K562 (cell line): ENCODE measurements around the gene ADGRL3. TPM values are rescaled to one million over a fixed set of nuclear protein-coding genes. Genes with fewer than 3 reads are reported as not detected.

Source experiments
- ATAC-seq: fragments of 200-7000 bp; cut with Tn5 transposase; 3 replicates; pipeline ENCODE4 v1.9.1; 2020; ENCODE audit warnings: moderate library complexity
- BruUV-seq: library from RNA; stranded (reverse); fragments of 400-500 nt; replicated peaks from 2 replicates; lab custom pipeline; 2021; lab: Mats Ljungman, UMichigan
- CTCF ChIA-PET: fragments of 300-600 bp; formaldehyde crosslinking; extraction: SDS; loops from one replicate; lab custom pipeline; 2021; ENCODE audit warnings: low intra/inter-chr PET ratio; lab: Yijun Ruan, JAX
- POLR2A ChIA-PET: fragments of 300-600, 350-650 bp; sonication (Branson Sonifier 250); formaldehyde crosslinking; extraction: SDS; loops from one replicate; lab custom pipeline; 2021; ENCODE audit warnings: antibody characterized with exemption, inconsistent platforms; lab: Yijun Ruan, JAX
- DNase-seq, 4 experiments: peaks; one replicate each; pipeline versions ENCODE4 v3.0.0 to v3.0.0-alpha.2; 2011 to 2018; ENCODE audit warnings: low spot score in 3 of 4, mixed read lengths in 3 of 4; ENCODE audit errors: extremely low read depth in 1 of 4
- FAIRE-seq: peaks from 2 replicates; lab custom pipeline; 2011; peaks lifted over from hg19 to GRCh38; lab: Jason Lieb, UNC
- H2AFZ ChIP-seq: 2 replicates; pipeline ENCODE4 v1.6.0; 2011; ENCODE audit warnings: low read depth, low read length, control low read depth, inconsistent platforms
- H3K27ac ChIP-seq: fragments of 200-600 bp; 3 replicates; pipeline ENCODE4 v1.8.0; 2011; ENCODE audit warnings: low read depth, mild to moderate bottlenecking, control low read depth, inconsistent platforms, low read length, moderate library complexity, mixed read lengths; ENCODE audit errors: extremely low read depth
- H3K27me3 ChIP-seq, 2 experiments: fragments of 300-600 bp in 1 of 2; 2 replicates in 1 of 2; 3 replicates in 1 of 2; pipeline versions ENCODE4 v1.6.0 to v1.8.0; 2011; ENCODE audit warnings: inconsistent platforms in 2 of 2, low read length in 2 of 2, mild to moderate bottlenecking in 1 of 2, mixed read lengths in 1 of 2, moderate library complexity in 1 of 2; ENCODE audit not compliant: control insufficient read depth in 2 of 2, insufficient read depth in 2 of 2
- H3K36me3 ChIP-seq: fragments of 300-600 bp; 3 replicates; pipeline ENCODE4 v1.8.0; 2011; ENCODE audit warnings: mild to moderate bottlenecking, low read length, inconsistent platforms; ENCODE audit not compliant: control insufficient read depth, insufficient read depth
- H3K4me1 ChIP-seq, 2 experiments: fragments of 200-600 bp in 1 of 2; replicated peaks in 1 of 2; 2 replicates in 1 of 2; 3 replicates in 1 of 2; pipeline versions ENCODE4 v1.5.1 to v1.8.0; 2011; ENCODE audit warnings: inconsistent platforms in 2 of 2, low read length in 2 of 2, mild to moderate bottlenecking in 1 of 2, mixed read lengths in 1 of 2, moderate library complexity in 1 of 2; ENCODE audit not compliant: control insufficient read depth in 2 of 2, insufficient read depth in 2 of 2
- H3K4me2 ChIP-seq: 2 replicates; pipeline ENCODE4 v1.6.1; 2011; ENCODE audit warnings: low read length, control low read depth, inconsistent platforms, mixed read lengths; ENCODE audit not compliant: insufficient read depth
- H3K4me3 ChIP-seq: fragments of 200-600 bp; sonication (generic), shearing (Covaris generic); 2 replicates; pipeline ENCODE4 v1.5.1; 2016; ENCODE audit warnings: control low read depth, inconsistent platforms
- H3K79me2 ChIP-seq: fragments of 200-600 bp; 3 replicates; pipeline ENCODE4 v1.8.0; 2011; ENCODE audit warnings: low read length, inconsistent platforms; ENCODE audit not compliant: control insufficient read depth, insufficient read depth
- H3K9ac ChIP-seq, 2 experiments: 2 replicates each; pipeline versions ENCODE4 v1.6.0 to v1.6.1; 2011; ENCODE audit warnings: low read depth in 2 of 2, low read length in 2 of 2, control low read depth in 1 of 2, inconsistent platforms in 1 of 2, mild to moderate bottlenecking in 1 of 2, mixed read lengths in 1 of 2; ENCODE audit not compliant: insufficient read depth in 1 of 2
- H3K9me1 ChIP-seq: one replicate; pipeline ENCODE4 v1.6.0; 2011; ENCODE audit warnings: inconsistent platforms, mild to moderate bottlenecking, low read length, moderate library complexity; ENCODE audit not compliant: control insufficient read depth, insufficient read depth
- H3K9me3 ChIP-seq: replicated peaks from 2 replicates; pipeline ENCODE4 v1.5.1; 2011; ENCODE audit warnings: low read depth, low read length, inconsistent platforms; ENCODE audit not compliant: control insufficient read depth, insufficient read depth
- H4K20me1 ChIP-seq: replicated peaks from 2 replicates; pipeline ENCODE4 v1.6.1; 2011; ENCODE audit warnings: low read length, inconsistent platforms, mixed read lengths; ENCODE audit not compliant: control insufficient read depth, insufficient read depth
- SAP30 ChIP-seq: fragments of 200-600 bp; sonication (generic); IDR thresholded peaks from 2 replicates; pipeline ENCODE4 v1.6.1; 2012; ENCODE audit warnings: borderline replicate concordance, low read depth, mild to moderate bottlenecking, moderate library complexity, low read length, control low read depth, inconsistent platforms; ENCODE audit not compliant: insufficient read depth, poor library complexity, severe bottlenecking
- WGBS: fragments of 100-300 bp; shearing (Covaris generic); methylation state at CpG from one replicate; pipeline ENCODE4 v1.1.6; 2016; ENCODE audit warnings: low coverage, mixed read lengths; ENCODE audit not compliant: insufficient coverage; ENCODE audit errors: missing lambda C conversion rate; 5-methylcytosine and 5-hydroxymethylcytosine counted together
- in situ Hi-C: fragments of 300-500 bp; cut with MboI; formaldehyde crosslinking; loops from 4 replicates; pipeline ENCODE4 v1.15.0; 2018; ENCODE audit warnings: inconsistent platforms, mixed read lengths
- intact Hi-C: fragments of 100-400 bp; cut with micrococcal nuclease; formaldehyde crosslinking; loops from 2 replicates; pipeline ENCODE4 v1.14.2; 2022
- polyA plus RNA-seq, 8 experiments: library from polyadenylated mRNA; depleted of rRNA in 4 of 8; stranded (reverse) in 5 of 8; unstranded in 3 of 8; fragments of >200 nt; fragmentation: Nextera tagmentation in 2 of 8; fragmentation: Illumina TruSeq in 1 of 8; extraction: Ambion mirVana in 2 of 8; extraction: Trizol in 1 of 8; gene quantifications; 2 replicates each; pipeline versions ENCODE4 v1.2.1 to v1.2.3, GENCODE V29; 2011 to 2014; ENCODE audit warnings: inconsistent platforms in 1 of 8, missing spikeins in 1 of 8
- total RNA-seq, 7 experiments: library from RNA; depleted of rRNA in 6 of 7; stranded (reverse); fragments of >200 nt in 6 of 7; fragmentation: Illumina TruSeq in 2 of 7; extraction: Trizol in 2 of 7; gene quantifications; 2 replicates each; pipeline versions ENCODE4 v1.2.1 to v1.2.3, GENCODE V29; 2011 to 2021; ENCODE audit warnings: low replicate concordance in 1 of 7
- TF ChIP-seq, protein P1 (sequence below): fragments of 250-450 bp; sonication (Bioruptor Pico); IDR thresholded peaks from 2 replicates; pipeline ENCODE4 v1.9.0; 2021; ENCODE audit warnings: mild to moderate bottlenecking, inconsistent platforms
- TF ChIP-seq, protein P2 (sequence below): fragments of 450-650 bp; formaldehyde crosslinking; IDR thresholded peaks from 2 replicates; pipeline ENCODE4 v1.4.0; 2022; ENCODE audit warnings: missing genetic modification characterization

ADGRL3 gene
- total and polyA plus RNA-seq, 9 of the 15 experiments (the other 6 are each of a cell fraction or from before 2014, with no cell fraction given): 0.03 to 0.14 (median 0.04) TPM; not detected in 2

DNA sequence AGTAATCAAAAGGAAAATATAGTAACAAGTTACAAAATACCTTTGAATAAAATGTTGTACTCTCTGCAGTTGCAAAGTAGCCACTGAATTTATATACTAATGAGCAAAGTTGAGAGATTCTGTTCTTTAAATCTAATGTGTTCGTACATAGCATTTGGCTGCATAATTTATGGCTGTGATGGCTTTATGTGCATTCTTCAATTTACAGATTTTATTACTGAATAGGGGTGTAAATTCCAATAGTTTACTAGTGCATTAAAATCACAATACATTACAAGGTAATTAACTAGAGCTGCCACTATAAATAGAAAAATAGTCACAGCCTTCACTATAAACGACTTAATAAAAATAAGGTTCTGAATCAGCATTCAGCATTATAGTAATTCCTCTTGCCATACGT, 620.0 kb downstream of the ADGRL3 start:
- ATAC-seq: no peak
- Histone ChIP-seq H3K4me1 (no peaks in the 10 kb centered on the region), H3K36me3 (no peaks in the 10 kb centered on the region), H3K9ac (no peak overlapping the region), H3K9me3 (no peaks in the 10 kb centered on the region), H3K4me2 (no peak overlapping the region), H3K79me2 (no peaks in the 10 kb centered on the region), H3K4me3 (no peak overlapping the region), H3K27ac (no peak overlapping the region), H3K9me1 (no peaks in the 10 kb centered on the region), H2AFZ (no peak overlapping the region), H4K20me1 (no peaks in the 10 kb centered on the region), H3K27me3 (no peaks in the 10 kb centered on the region)
- TF ChIP-seq SAP30: no peak
- TF ChIP-seq, protein P1, sequence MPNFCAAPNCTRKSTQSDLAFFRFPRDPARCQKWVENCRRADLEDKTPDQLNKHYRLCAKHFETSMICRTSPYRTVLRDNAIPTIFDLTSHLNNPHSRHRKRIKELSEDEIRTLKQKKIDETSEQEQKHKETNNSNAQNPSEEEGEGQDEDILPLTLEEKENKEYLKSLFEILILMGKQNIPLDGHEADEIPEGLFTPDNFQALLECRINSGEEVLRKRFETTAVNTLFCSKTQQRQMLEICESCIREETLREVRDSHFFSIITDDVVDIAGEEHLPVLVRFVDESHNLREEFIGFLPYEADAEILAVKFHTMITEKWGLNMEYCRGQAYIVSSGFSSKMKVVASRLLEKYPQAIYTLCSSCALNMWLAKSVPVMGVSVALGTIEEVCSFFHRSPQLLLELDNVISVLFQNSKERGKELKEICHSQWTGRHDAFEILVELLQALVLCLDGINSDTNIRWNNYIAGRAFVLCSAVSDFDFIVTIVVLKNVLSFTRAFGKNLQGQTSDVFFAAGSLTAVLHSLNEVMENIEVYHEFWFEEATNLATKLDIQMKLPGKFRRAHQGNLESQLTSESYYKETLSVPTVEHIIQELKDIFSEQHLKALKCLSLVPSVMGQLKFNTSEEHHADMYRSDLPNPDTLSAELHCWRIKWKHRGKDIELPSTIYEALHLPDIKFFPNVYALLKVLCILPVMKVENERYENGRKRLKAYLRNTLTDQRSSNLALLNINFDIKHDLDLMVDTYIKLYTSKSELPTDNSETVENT (CRISPR knock-in tag): no peak
- TF ChIP-seq, protein P2, sequence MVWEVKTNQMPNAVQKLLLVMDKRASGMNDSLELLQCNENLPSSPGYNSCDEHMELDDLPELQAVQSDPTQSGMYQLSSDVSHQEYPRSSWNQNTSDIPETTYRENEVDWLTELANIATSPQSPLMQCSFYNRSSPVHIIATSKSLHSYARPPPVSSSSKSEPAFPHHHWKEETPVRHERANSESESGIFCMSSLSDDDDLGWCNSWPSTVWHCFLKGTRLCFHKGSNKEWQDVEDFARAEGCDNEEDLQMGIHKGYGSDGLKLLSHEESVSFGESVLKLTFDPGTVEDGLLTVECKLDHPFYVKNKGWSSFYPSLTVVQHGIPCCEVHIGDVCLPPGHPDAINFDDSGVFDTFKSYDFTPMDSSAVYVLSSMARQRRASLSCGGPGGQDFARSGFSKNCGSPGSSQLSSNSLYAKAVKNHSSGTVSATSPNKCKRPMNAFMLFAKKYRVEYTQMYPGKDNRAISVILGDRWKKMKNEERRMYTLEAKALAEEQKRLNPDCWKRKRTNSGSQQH (CRISPR knock-in tag): no peak
- in situ Hi-C loops (no loop called here), intact Hi-C loops (no loop called here)
- WGBS: 2% methylated on average over 3 of the region's 3 CpGs
- FAIRE-seq: no peak
- ChIA-PET POLR2A (no interaction called here), CTCF (no interaction called here)
- no TSS peak for BruUV-seq
- no peak for DNase-seq
